GM18907 (cell line): ENCODE results near the gene AKT1.
A peak's percentile ranks its signal among the peaks of the same experiment; 100 is the strongest.

Experiments used
- ATAC-seq: cut with Tn5 transposase; IDR thresholded peaks from one replicate; pipeline ENCODE4 v1.9.1; 2021; ENCODE audit warnings: mild to moderate bottlenecking, moderate library complexity; ENCODE audit not compliant: unreplicated experiment

Gene AKT1

GRCh38 chr14:104800015-104800770 lies 4.6 kb upstream of the AKT1 start:
- peak; percentile 42 for ATAC-seq

GRCh38 chr14:104799244-104800014 lies 3.9 kb upstream of the AKT1 start:
- no peak for ATAC-seq

GRCh38 chr14:104798300-104799243 lies 3.0 kb upstream of the AKT1 start:
- ATAC-seq: no peak

- no peak for ATAC-seq
Measured at GRCh38 chr14:104797115-104798044, 1.8 kb upstream of the AKT1 start.

- no peak for ATAC-seq
Measured at GRCh38 chr14:104796687-104797081, 1.1 kb upstream of the AKT1 start.

- ATAC-seq: no peak
Measured at GRCh38 chr14:104795781-104796686, 486 bp upstream of the AKT1 start.

GRCh38 chr14:104794631-104794992 lies 936 bp downstream of the AKT1 start:
- no peak for ATAC-seq

GRCh38 chr14:104794099-104794498 lies 1.4 kb downstream of the AKT1 start:
- no peak for ATAC-seq

GRCh38 chr14:104793703-104793959 lies 1.9 kb downstream of the AKT1 start:
- ATAC-seq: no peak

GRCh38 chr14:104792945-104793702 lies 2.4 kb downstream of the AKT1 start:
- no peak for ATAC-seq

GRCh38 chr14:104792101-104792884 lies 3.3 kb downstream of the AKT1 start:
- no peak for ATAC-seq

- ATAC-seq: no peak
Measured at GRCh38 chr14:104791425-104791824, 4.1 kb downstream of the AKT1 start.

- ATAC-seq: no peak
Measured at GRCh38 chr14:104789752-104790743, 5.5 kb downstream of the AKT1 start.

- no peak for ATAC-seq
Measured at GRCh38 chr14:104788873-104789663, 6.5 kb downstream of the AKT1 start.

GRCh38 chr14:104788161-104788818 lies 7.3 kb downstream of the AKT1 start:
- no peak for ATAC-seq
